Common myeloid progenitor, CD34-positive (primary cell): ENCODE measurements around the gene POLR2J.
A peak's percentile ranks its signal among the peaks of the same experiment; 100 is the strongest.
"Not testable (repeated sequence)": the region's sequence is repeated elsewhere in the genome, so short reads cannot be mapped to it uniquely, and the experiment has no call there.

ENCODE experiments used
- CTCF ChIA-PET: fragments of 350-600 bp; sonication (Branson Sonifier 250); formaldehyde crosslinking; loops from one replicate; lab custom pipeline; 2021; ENCODE audit warnings: antibody characterized with exemption; lab: Charles Lee
- POLR2A ChIA-PET: fragments of 350-600 bp; sonication (Branson Sonifier 250); formaldehyde crosslinking; loops from one replicate; lab custom pipeline; 2021; ENCODE audit warnings: antibody characterized with exemption; lab: Charles Lee
- DNase-seq, 3 donors: peaks; one replicate each; pipeline versions ENCODE4 v3.0.0 to v3.0.0-alpha.2; 2013
- H3K27ac ChIP-seq, 2 experiments: 1 replicate in 1 of 2; 2 replicates in 1 of 2; pipeline ENCODE4 v1.7.0; 2013; ENCODE audit warnings: inconsistent platforms in 2 of 2, low read length in 2 of 2, mild to moderate bottlenecking in 2 of 2, low read depth in 1 of 2, moderate library complexity in 1 of 2; ENCODE audit not compliant: severe bottlenecking in 2 of 2, insufficient read depth in 1 of 2, poor library complexity in 1 of 2
- H3K27me3 ChIP-seq, 5 experiments: replicated peaks in 2 of 5; 1 replicate in 3 of 5; 2 replicates in 2 of 5; pipeline versions ENCODE4 v1.6.1 to v1.7.0; 2013; ENCODE audit warnings: low read length in 4 of 5, mild to moderate bottlenecking in 2 of 5, moderate library complexity in 2 of 5, inconsistent platforms in 1 of 5; ENCODE audit not compliant: insufficient read depth in 5 of 5, control insufficient read depth in 4 of 5
- H3K36me3 ChIP-seq, 4 experiments: 1 replicate in 2 of 4; 2 replicates in 2 of 4; pipeline versions ENCODE4 v1.6.1 to v1.7.0; 2013; ENCODE audit warnings: low read length in 3 of 4, control low read depth in 1 of 4, mild to moderate bottlenecking in 1 of 4; ENCODE audit not compliant: control insufficient read depth in 4 of 4, insufficient read depth in 4 of 4
- H3K4me1 ChIP-seq, 4 experiments: 1 replicate in 3 of 4; 2 replicates in 1 of 4; pipeline versions ENCODE4 v1.6.1 to v1.7.1; 2013; ENCODE audit warnings: low read length in 3 of 4, mild to moderate bottlenecking in 3 of 4, control low read depth in 1 of 4, inconsistent platforms in 1 of 4, moderate library complexity in 1 of 4; ENCODE audit not compliant: control insufficient read depth in 4 of 4, insufficient read depth in 4 of 4; ENCODE audit errors: control extremely low read depth in 1 of 4
- H3K4me3 ChIP-seq, 7 experiments: 1 replicate in 4 of 7; 2 replicates in 3 of 7; pipeline versions ENCODE4 v1.5.1 to v1.7.0; 2013; ENCODE audit warnings: mild to moderate bottlenecking in 7 of 7, low read length in 6 of 7, moderate library complexity in 6 of 7, inconsistent platforms in 2 of 7, low read depth in 2 of 7, control low read depth in 1 of 7; ENCODE audit not compliant: insufficient read depth in 4 of 7, control insufficient read depth in 1 of 7; ENCODE audit errors: extremely low read depth in 1 of 7
- H3K9me3 ChIP-seq, 5 experiments: 1 replicate in 4 of 5; 2 replicates in 1 of 5; pipeline versions ENCODE4 v1.6.1 to v1.7.1; 2013; ENCODE audit warnings: low read length in 4 of 5, mild to moderate bottlenecking in 2 of 5, inconsistent platforms in 1 of 5, low read depth in 1 of 5, moderate library complexity in 1 of 5; ENCODE audit not compliant: control insufficient read depth in 4 of 5, insufficient read depth in 2 of 5; ENCODE audit errors: control extremely low read depth in 1 of 5
- WGBS: methylation state at CpG from one replicate; pipeline ENCODE4 v1.1.5; 2013; ENCODE audit not compliant: insufficient coverage; 5-methylcytosine and 5-hydroxymethylcytosine counted together

Gene POLR2J

DNA sequence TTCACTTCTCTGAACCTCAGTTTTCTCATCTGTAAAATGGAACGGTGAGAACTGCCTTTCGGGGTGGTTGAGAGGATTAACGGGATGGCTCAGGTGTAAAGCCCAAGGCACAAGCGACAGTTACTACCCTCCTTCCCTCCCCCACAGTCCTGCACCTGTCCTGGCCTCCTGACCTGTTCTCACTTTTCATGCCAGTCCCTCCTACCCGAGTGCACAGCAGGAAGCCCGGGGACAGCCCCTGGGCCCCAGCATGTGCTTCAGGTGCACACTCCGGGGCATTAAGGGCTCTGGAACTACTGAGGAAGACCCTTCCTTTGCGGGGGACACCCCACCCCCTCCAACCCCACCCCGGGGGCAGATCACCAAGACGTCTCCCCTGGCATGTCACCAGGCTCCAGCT lies 38.2 kb upstream of the POLR2J start:
- H3K9me3 ChIP-seq, H3K27me3 ChIP-seq, H3K4me3 ChIP-seq, POLR2A ChIA-PET, H3K27ac ChIP-seq, H3K36me3 ChIP-seq, DNase-seq, H3K4me1 ChIP-seq, CTCF ChIA-PET: not testable (repeated sequence)
- no CpG with 5 or more reads among the region's 10 CpGs for WGBS

DNA sequence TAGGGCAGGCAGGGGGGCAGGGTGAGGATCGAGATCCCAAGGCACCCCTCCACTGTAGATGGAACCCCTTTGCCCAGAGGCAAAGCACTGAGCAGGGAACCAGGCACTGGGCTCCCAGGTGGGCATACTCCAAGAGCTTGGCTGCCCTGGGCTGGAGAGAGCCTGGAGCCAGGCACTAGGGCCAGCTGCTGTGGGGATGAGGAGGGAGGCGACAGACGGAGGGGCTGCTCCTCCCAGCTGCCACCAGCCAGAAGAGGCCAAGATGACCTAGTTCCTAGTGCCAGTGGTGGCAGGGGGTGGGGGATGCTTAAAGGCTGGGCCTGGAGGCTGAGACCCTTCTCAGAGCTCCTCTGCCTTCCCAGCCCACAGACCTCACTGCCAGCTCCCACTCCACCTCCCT lies 37.2 kb upstream of the POLR2J start:
- CTCF ChIA-PET, H3K4me3 ChIP-seq, H3K36me3 ChIP-seq, H3K9me3 ChIP-seq, DNase-seq, POLR2A ChIA-PET, H3K27me3 ChIP-seq, H3K27ac ChIP-seq, H3K4me1 ChIP-seq: not testable (repeated sequence)
- WGBS: no CpG with 5 or more reads among the region's 3 CpGs

DNA sequence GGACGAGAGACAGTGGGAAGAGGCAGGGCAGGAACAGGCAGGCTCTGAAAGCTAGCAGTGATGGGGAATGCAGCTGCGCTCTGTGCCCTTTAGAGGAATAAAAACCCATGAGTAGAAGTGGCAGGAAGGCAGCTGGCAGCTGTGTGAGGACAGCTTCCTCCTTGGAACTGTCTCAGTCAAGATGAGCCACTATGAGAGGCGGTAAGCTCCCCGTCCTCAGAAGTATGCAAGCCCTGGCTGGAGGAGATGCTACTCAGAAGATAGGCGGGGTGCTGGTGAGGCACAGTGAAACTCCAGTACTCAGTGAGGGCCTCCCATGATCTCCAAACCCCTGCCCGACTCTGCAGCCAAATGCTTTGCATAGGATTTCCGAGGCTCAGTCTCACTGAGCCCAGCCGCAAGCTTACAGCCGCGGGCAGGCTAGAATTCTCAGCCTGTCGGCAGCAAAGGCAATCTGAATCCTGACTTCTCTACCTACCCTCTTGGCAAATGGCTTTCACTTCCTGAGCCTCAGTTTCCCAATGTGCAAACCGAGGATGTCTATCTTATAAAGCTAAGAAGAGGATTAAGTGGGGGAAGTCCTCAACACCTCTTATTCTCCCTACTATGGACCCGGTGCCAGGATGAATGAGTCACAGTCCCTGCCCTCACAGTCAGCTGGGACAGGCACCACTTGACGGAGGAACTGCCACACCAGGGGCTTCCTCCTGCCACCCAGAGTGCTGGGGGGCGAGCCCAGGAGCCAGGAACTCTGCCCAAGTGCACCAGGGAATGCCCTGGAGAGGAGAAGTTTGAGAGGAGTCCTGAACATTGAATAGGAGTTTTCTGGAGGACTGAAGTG lies 36.4 kb upstream of the POLR2J start:
- H3K36me3 ChIP-seq, H3K4me3 ChIP-seq, H3K9me3 ChIP-seq, H3K4me1 ChIP-seq, DNase-seq, H3K27me3 ChIP-seq, H3K27ac ChIP-seq, POLR2A ChIA-PET, CTCF ChIA-PET: not testable (repeated sequence)
- no CpG with 5 or more reads among the region's 15 CpGs for WGBS

DNA sequence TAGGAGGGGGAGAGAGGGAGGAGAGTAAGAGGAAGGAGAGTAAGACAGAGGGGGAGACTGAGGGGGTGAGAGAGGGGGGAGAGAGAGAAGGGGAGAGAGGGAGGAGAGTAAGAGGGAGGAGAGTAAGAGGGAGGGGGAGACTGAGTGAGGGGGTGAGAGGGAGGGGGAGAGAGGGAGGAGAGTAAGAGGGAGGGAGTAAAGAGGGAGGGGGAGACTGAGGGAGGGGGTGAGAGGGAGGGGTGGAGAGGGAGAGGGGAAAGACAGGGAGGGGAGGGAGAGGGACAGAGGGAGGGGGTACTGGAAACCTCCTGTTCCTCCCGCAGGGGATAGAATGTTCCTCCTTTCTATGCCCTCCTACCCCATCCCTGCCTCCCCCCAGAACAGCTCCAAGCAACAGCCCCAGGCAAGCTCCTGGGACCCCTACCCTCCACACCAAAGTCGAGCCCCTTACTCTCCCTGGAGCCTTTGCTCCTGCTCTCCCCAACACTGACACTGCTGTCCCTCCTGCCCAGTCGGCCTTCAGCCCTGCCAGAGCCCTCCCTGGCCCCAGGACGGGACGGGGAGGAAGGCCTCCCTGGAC lies 34.0 kb upstream of the POLR2J start:
- DNase-seq: peak; percentile 95 to 99 (median 99)
- POLR2A ChIA-PET, H3K27ac ChIP-seq, H3K27me3 ChIP-seq, H3K36me3 ChIP-seq, H3K4me1 ChIP-seq, H3K9me3 ChIP-seq, CTCF ChIA-PET: not testable (repeated sequence)
- 14% methylated on average over 1 of the region's 5 CpGs for WGBS
- peak overlapping the region in 1 of 7 experiments; percentile 28 for H3K4me3 ChIP-seq

DNA sequence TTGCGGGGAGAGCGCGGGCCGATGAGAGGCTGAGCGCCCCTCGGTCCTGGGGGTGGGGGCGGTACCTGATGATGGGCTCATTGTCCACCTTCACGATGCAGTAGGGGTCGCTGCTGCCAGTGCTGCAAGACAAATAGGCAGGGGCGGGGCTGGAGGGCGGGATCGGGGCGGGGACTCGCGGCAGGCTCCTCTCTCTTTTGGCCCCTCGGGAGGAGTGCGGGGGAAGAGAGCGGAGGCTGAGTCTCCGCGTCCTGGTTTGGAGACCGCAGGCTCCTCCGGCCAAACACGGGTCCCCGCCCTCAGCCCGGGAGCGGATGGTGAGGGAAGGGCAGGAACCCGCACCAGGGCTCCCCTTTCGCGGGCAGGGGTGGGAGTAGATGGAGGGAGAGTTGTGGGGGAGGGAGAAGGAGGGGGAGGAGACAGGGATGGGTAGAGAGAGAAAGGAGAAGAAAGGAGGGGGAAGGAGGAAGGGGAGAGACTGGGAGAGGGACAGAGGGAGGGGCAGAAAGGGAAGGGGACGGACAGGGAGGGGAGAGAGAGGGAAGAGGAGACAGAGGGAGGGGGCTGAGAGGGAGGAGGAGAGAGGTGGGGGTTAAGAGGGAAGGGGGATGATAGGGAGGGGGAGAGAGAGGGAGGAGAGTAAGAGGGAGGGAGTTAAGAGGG lies 33.3 kb upstream of the POLR2J start:
- WGBS: no CpG with 5 or more reads among the region's 30 CpGs
- H3K4me1 ChIP-seq, DNase-seq, H3K9me3 ChIP-seq, POLR2A ChIA-PET, H3K27ac ChIP-seq, H3K4me3 ChIP-seq, H3K27me3 ChIP-seq, H3K36me3 ChIP-seq, CTCF ChIA-PET: not testable (repeated sequence)

DNA sequence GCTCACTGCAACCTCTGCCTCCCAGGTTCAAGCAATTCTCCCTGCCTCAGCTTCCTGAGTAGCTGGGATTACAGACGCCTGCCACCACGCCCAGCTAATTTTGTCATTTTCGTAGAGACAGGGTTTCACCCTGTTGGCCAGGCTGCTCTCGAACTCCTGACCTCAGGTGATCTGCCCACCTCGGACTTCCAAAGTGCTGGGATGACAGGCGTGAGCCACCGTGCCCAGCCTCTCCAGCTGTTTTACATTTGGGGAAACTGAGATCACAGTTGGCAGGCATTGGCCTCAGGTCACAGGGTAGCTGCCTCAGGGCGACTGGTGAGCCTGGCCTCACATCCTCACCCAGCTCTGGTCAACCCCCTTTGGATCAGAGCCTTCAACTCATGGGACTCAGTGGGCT lies 31.9 kb upstream of the POLR2J start:
- H3K9me3 ChIP-seq, H3K4me3 ChIP-seq, H3K27me3 ChIP-seq, H3K4me1 ChIP-seq, H3K27ac ChIP-seq, CTCF ChIA-PET, POLR2A ChIA-PET, DNase-seq, H3K36me3 ChIP-seq: not testable (repeated sequence)
- no CpG with 5 or more reads among the region's 8 CpGs for WGBS

DNA sequence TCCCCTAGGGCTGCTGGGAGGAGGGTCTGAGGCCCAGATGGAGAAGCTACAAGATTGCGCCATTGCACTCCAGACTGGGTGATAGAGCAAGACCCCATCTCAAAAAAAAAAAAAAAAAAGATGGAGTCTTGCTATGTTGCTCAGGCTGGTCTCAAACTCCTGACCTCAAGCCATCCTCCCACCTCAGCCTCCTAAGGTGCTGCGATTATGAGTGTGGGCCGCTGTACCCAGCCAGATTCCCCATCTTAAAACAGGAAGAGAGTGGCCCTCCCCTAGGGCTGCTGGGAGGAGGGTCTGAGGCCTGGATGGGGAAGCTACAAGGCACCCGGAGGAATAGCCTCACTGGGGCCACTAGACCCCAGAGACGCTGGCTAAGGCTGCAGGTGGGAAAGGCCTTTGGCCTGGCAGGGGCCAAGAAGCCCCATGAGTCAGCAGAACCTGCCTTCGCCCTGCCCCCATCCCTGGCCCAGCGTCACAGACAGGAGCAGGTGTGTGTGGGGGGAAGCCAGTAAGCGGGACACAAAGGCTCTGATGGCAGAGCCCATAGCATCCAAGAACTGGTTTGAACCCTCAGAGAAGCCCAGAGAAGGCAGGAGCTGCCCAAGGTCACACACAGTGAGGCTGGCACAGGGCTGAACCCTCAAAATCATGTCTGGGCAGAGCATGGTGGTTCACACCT lies 28.8 kb upstream of the POLR2J start:
- H3K27ac ChIP-seq, H3K27me3 ChIP-seq, CTCF ChIA-PET, POLR2A ChIA-PET, H3K36me3 ChIP-seq, H3K4me1 ChIP-seq, H3K4me3 ChIP-seq, DNase-seq, H3K9me3 ChIP-seq: not testable (repeated sequence)
- no CpG with 5 or more reads among the region's 8 CpGs for WGBS
